Mesenchymal stem cell (in vitro differentiated cells and primary cell): Measurements from ENCODE around the gene EYA2.

Experiments used
- DNase-seq: peaks from one replicate; pipeline ENCODE4 v3.0.0-alpha.2; 2013
- H2AFZ ChIP-seq: one replicate; pipeline ENCODE4 v1.6.1; 2013; ENCODE audit warnings: low read depth, mild to moderate bottlenecking, control low read depth, inconsistent platforms, low read length, moderate library complexity
- H2AK5ac ChIP-seq: 2 replicates; pipeline ENCODE4 v1.6.1; 2013; ENCODE audit warnings: low read length, moderate library complexity, mild to moderate bottlenecking, inconsistent platforms; ENCODE audit not compliant: severe bottlenecking
- H2BK120ac ChIP-seq: one replicate; pipeline ENCODE4 v1.6.1; 2013; ENCODE audit warnings: low read depth, mild to moderate bottlenecking, inconsistent platforms, low read length, moderate library complexity
- H2BK12ac ChIP-seq, 2 experiments: one replicate each; pipeline ENCODE4 v1.6.1; 2013; ENCODE audit warnings: inconsistent platforms in 2 of 2, low read length in 2 of 2, mild to moderate bottlenecking in 2 of 2, moderate library complexity in 2 of 2, control low read depth in 1 of 2
- H2BK15ac ChIP-seq: one replicate; pipeline ENCODE4 v1.6.1; 2013; ENCODE audit warnings: mild to moderate bottlenecking, low read depth, inconsistent platforms; ENCODE audit not compliant: poor library complexity, severe bottlenecking
- H2BK5ac ChIP-seq: 2 replicates; pipeline ENCODE4 v1.6.1; 2013; ENCODE audit warnings: low read depth, mild to moderate bottlenecking, low read length, control low read depth, inconsistent platforms; ENCODE audit not compliant: poor library complexity, severe bottlenecking
- H3K14ac ChIP-seq, 2 experiments: one replicate each; pipeline ENCODE4 v1.6.1; 2013; ENCODE audit warnings: inconsistent platforms in 2 of 2, low read length in 2 of 2, control low read depth in 1 of 2, mild to moderate bottlenecking in 1 of 2, moderate library complexity in 1 of 2
- H3K18ac ChIP-seq, 2 experiments: one replicate each; pipeline ENCODE4 v1.6.1; 2013; ENCODE audit warnings: inconsistent platforms in 2 of 2, low read length in 2 of 2, control low read depth in 1 of 2, low read depth in 1 of 2, mild to moderate bottlenecking in 1 of 2
- H3K23ac ChIP-seq, 2 experiments: one replicate each; pipeline ENCODE4 v1.6.1; 2013; ENCODE audit warnings: inconsistent platforms in 2 of 2, low read length in 2 of 2, mild to moderate bottlenecking in 2 of 2, moderate library complexity in 2 of 2, control low read depth in 1 of 2
- H3K27ac ChIP-seq: 2 replicates; pipeline ENCODE4 v1.5.1; 2013; ENCODE audit warnings: mild to moderate bottlenecking, moderate library complexity, low read length, control low read depth, inconsistent platforms; ENCODE audit not compliant: poor library complexity, severe bottlenecking
- H3K27me3 ChIP-seq, 2 experiments: 2 replicates each; pipeline versions ENCODE4 v1.6.1 to v1.7.0; 2013; ENCODE audit warnings: low read length in 2 of 2, mild to moderate bottlenecking in 2 of 2, moderate library complexity in 2 of 2, control low read depth in 1 of 2, inconsistent platforms in 1 of 2; ENCODE audit not compliant: control insufficient read depth in 1 of 2, insufficient read depth in 1 of 2
- H3K36me3 ChIP-seq, 2 experiments: 2 replicates each; pipeline versions ENCODE4 v1.6.1 to v1.7.0; 2013; ENCODE audit warnings: low read length in 2 of 2, control low read depth in 1 of 2, inconsistent platforms in 1 of 2, low read depth in 1 of 2, mild to moderate bottlenecking in 1 of 2; ENCODE audit not compliant: insufficient read depth in 2 of 2, control insufficient read depth in 1 of 2
- H3K4ac ChIP-seq, 2 experiments: one replicate each; pipeline ENCODE4 v1.6.1; 2013; ENCODE audit warnings: inconsistent platforms in 2 of 2, low read length in 2 of 2, mild to moderate bottlenecking in 2 of 2, moderate library complexity in 2 of 2, control low read depth in 1 of 2, low read depth in 1 of 2
- H3K4me1 ChIP-seq: 2 replicates; pipeline ENCODE4 v1.6.1; 2013; ENCODE audit warnings: low read depth, low read length, control low read depth; ENCODE audit not compliant: control insufficient read depth, insufficient read depth
- H3K4me2 ChIP-seq: 2 replicates; pipeline ENCODE4 v1.6.1; 2013; ENCODE audit warnings: low read length, mild to moderate bottlenecking, inconsistent platforms; ENCODE audit not compliant: poor library complexity, severe bottlenecking
- H3K4me3 ChIP-seq, 2 experiments: 2 replicates each; pipeline versions ENCODE4 v1.5.1 to v1.7.0; 2013; ENCODE audit warnings: low read length in 2 of 2, mild to moderate bottlenecking in 2 of 2, control low read depth in 1 of 2, low read depth in 1 of 2; ENCODE audit not compliant: insufficient read depth in 1 of 2
- H3K79me1 ChIP-seq: replicated peaks from 2 replicates; pipeline ENCODE4 v1.6.1; 2013; ENCODE audit warnings: mild to moderate bottlenecking, control low read depth, low read length, inconsistent platforms; ENCODE audit not compliant: poor library complexity, severe bottlenecking
- H3K9ac ChIP-seq: 2 replicates; pipeline ENCODE4 v1.7.0; 2013; ENCODE audit warnings: mild to moderate bottlenecking, low read length, moderate library complexity
- H3K9me3 ChIP-seq: 2 replicates; pipeline ENCODE4 v1.7.0; 2013; ENCODE audit warnings: mild to moderate bottlenecking, low read length; ENCODE audit not compliant: control insufficient read depth
- H4K8ac ChIP-seq: one replicate; pipeline ENCODE4 v1.6.1; 2013; ENCODE audit warnings: inconsistent platforms, mild to moderate bottlenecking, low read length, moderate library complexity
- H4K91ac ChIP-seq: one replicate; pipeline ENCODE4 v1.6.1; 2013; ENCODE audit warnings: mild to moderate bottlenecking, low read length, inconsistent platforms
- WGBS: methylation state at CpG from one replicate; pipeline ENCODE4 v1.1.7; 2013; ENCODE audit warnings: mixed read lengths; 5-methylcytosine and 5-hydroxymethylcytosine counted together

The EYA2 gene

DNA sequence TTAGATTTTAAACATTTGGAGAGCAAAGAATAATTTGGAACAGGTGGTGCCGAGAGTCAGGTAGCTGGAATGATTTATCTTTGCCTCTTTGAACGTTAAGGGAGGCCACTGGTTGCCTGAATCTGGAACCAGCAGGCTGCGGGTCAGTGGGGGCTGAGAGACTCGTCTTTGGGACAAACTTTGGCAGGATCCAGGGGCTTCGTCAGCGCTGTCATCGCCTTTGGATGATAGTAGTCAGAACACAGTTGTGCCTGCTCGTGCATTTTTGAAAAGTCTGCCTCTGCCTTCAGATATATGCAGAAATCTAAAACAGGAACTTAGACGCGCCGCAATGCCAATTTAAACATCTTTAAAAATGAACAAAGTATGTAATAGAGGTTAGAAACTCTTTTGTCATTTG, 5.0 kb downstream of the EYA2 start:
- H4K91ac ChIP-seq, result no peak overlapping the region

DNA sequence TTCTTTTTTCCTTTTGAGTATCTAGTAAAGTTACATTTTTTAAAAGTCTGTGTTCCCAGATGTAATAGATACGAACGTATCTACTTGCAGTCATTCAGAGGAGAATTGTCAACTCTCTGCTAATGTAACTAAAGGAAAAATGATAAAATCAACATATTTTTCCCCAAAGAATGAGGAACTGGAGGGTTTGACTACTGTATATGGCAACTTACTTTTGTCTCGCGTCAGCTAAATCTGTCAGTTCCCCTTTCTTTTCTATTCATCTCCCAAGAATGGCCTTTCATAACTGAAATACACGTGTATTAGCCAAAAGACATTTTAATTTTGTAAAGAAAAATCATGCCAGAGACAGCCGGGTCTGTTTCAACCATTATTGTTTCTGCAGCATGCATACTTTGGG, 5.4 kb downstream of the EYA2 start:
- Histone ChIP-seq H3K4ac (no peak overlapping the region), H3K27ac (no peak overlapping the region), H3K4me3 (no peak overlapping the region), H2BK12ac (no peak overlapping the region), H2AFZ (no peak overlapping the region), H3K4me1 (peaks cover 1% of the 10 kb centered on the region), H3K79me1 (no peaks in the 10 kb centered on the region), H3K36me3 (no peaks in the 10 kb centered on the region), H4K91ac (no peak overlapping the region), H3K9me3 (no peaks in the 10 kb centered on the region), H2BK15ac (no peak overlapping the region), H3K23ac (no peak overlapping the region), H3K18ac (no peak overlapping the region), H3K14ac (no peak overlapping the region), H4K8ac (no peak overlapping the region), H3K9ac (no peak overlapping the region), H2BK5ac (no peak overlapping the region), H3K4me2 (no peak overlapping the region), H3K27me3 (peaks cover 26 to 71% of the 10 kb centered on the region in 2 experiments), H2BK120ac (no peak overlapping the region), H2AK5ac (no peak overlapping the region)
- DNase-seq, result no peak
- WGBS, result 93% methylated on average over 4 of the region's 6 CpGs

More for the DNA sequence above, 5.0 kb downstream of the EYA2 start:
- no peak overlapping the region for H3K4me2 ChIP-seq
- no peak overlapping the region for H2BK12ac ChIP-seq
- no peaks in the 10 kb centered on the region for H3K79me1 ChIP-seq
- no peak overlapping the region for H3K4me3 ChIP-seq
- H2AFZ ChIP-seq, result no peak overlapping the region
- H3K27ac ChIP-seq, result no peak overlapping the region
- no peaks in the 10 kb centered on the region for H3K9me3 ChIP-seq
- no peak overlapping the region for H4K8ac ChIP-seq
- H3K9ac ChIP-seq, result no peak overlapping the region
- H2BK120ac ChIP-seq, result no peak overlapping the region
- DNase-seq, result no peak
- 73% methylated on average over 8 of the region's 11 CpGs for WGBS
- peaks cover 28 to 73% of the 10 kb centered on the region in 2 experiments for H3K27me3 ChIP-seq
- H2AK5ac ChIP-seq, result no peak overlapping the region
- H3K14ac ChIP-seq, result no peak overlapping the region
- no peak overlapping the region for H3K23ac ChIP-seq
- H3K4me1 ChIP-seq, result peaks cover 4% of the 10 kb centered on the region
- no peak overlapping the region for H3K4ac ChIP-seq
- H3K18ac ChIP-seq, result no peak overlapping the region
- no peaks in the 10 kb centered on the region for H3K36me3 ChIP-seq
- no peak overlapping the region for H2BK5ac ChIP-seq
- no peak overlapping the region for H2BK15ac ChIP-seq

DNA sequence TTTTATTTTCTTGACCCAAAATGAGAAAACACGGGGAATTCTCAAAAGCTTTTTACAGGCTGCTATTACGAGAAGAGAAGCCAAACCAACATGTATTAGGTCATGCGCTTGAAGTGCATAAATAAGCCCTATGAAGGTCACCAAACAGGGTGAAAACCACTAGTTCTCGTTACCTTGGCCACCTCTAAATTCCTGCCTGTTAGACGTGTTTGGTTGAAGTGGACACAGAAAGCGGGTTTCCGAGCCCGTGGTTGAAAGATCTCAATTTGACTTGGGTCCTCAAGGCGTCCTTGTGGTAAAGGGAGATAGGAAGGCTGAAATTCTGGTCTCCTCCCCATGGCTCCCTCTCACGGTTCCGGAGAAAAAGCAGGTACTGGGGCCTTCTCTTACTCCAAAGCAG, 6.2 kb downstream of the EYA2 start:
- H3K9me3 ChIP-seq, result no peaks in the 10 kb centered on the region

DNA sequence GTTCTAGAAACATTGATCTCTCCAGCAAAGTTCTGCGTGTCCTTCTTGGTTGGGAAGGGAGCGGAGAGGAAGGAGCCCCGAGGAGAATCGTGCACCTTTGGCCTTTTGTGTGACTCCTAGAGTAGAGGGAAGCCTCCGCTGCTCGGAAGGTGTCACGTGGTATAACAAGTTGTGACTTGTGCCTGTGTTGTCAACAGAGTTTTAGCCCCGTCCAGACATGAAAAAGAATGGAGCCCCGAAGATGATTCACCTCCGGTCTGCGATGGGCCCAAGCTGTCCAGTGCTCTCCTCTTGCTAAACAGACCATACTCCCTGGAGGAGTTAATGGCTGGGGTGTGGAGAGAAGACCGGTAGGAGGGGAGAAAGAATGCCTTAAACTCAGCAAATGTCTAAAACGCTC, 7.0 kb downstream of the EYA2 start:
- H3K4me2 ChIP-seq, result no peak overlapping the region
- H2AFZ ChIP-seq, result no peak overlapping the region
- no peak overlapping the region for H2BK120ac ChIP-seq
- no peak overlapping the region for H4K91ac ChIP-seq
- H3K36me3 ChIP-seq, result no peaks in the 10 kb centered on the region
- DNase-seq, result no peak
- peaks cover 16 to 59% of the 10 kb centered on the region in 2 experiments for H3K27me3 ChIP-seq
- no peak overlapping the region for H2BK12ac ChIP-seq
- H3K23ac ChIP-seq, result no peak overlapping the region
- no peak overlapping the region for H2BK15ac ChIP-seq
- H3K4me3 ChIP-seq, result no peak overlapping the region
- no peak overlapping the region for H3K27ac ChIP-seq
- no peak overlapping the region for H3K9ac ChIP-seq
- H3K18ac ChIP-seq, result no peak overlapping the region
- H3K9me3 ChIP-seq, result no peaks in the 10 kb centered on the region
- no peaks in the 10 kb centered on the region for H3K79me1 ChIP-seq
- no peaks in the 10 kb centered on the region for H3K4me1 ChIP-seq
- no peak overlapping the region for H4K8ac ChIP-seq
- H2AK5ac ChIP-seq, result no peak overlapping the region
- WGBS, result 78% methylated on average over 11 of the region's 13 CpGs
- no peak overlapping the region for H3K14ac ChIP-seq
- no peak overlapping the region for H3K4ac ChIP-seq
- no peak overlapping the region for H2BK5ac ChIP-seq

More for the DNA sequence above, 6.2 kb downstream of the EYA2 start:
- Histone ChIP-seq H2BK5ac (no peak overlapping the region), H3K27ac (no peak overlapping the region), H2BK12ac (no peak overlapping the region), H3K14ac (no peak overlapping the region), H3K4me2 (no peak overlapping the region), H2AK5ac (no peak overlapping the region), H3K27me3 (peaks cover 19 to 67% of the 10 kb centered on the region in 2 experiments), H3K4me1 (no peaks in the 10 kb centered on the region), H2BK120ac (no peak overlapping the region), H3K4me3 (no peak overlapping the region), H2BK15ac (no peak overlapping the region), H3K79me1 (no peaks in the 10 kb centered on the region), H3K36me3 (no peaks in the 10 kb centered on the region), H3K9ac (no peak overlapping the region), H3K4ac (no peak overlapping the region), H3K23ac (no peak overlapping the region), H2AFZ (no peak overlapping the region), H3K18ac (no peak overlapping the region), H4K91ac (no peak overlapping the region), H4K8ac (no peak overlapping the region)
- 75% methylated on average over 9 of the region's 11 CpGs for WGBS
- DNase-seq, result no peak
